Activated naive CD4-positive, alpha-beta T cell treated with anti-CD3 and anti-CD28 coated beads, Interleukin-2, amount 50 U/mL, for 72 hours (primary cell): ENCODE results near the gene CAMTA1. TPM values are rescaled to one million over a fixed set of nuclear protein-coding genes. Genes with fewer than 3 reads are reported as not detected.

Source experiments
- ATAC-seq, 2 donors: fragments of 150-1000 bp; cut with Tn5 transposase; 2 replicates each; pipeline ENCODE4 v1.10.0; 2021; ENCODE audit warnings: mild to moderate bottlenecking in 2 of 2, moderate library complexity in 2 of 2
- DNase-seq, 2 donors: peaks; one replicate each; pipeline ENCODE4 v3.0.0; 2021 to 2022; ENCODE audit warnings: low spot score in 2 of 2
- H3K27ac Mint-ChIP-seq, 2 donors: one replicate each; pipeline ENCODE4 v1.8.0; 2022; ENCODE audit warnings: mild to moderate bottlenecking in 2 of 2, mixed read lengths in 2 of 2
- H3K36me3 Mint-ChIP-seq, 2 donors: one replicate each; pipeline ENCODE4 v1.8.0; 2022; ENCODE audit warnings: mixed read lengths in 2 of 2
- H3K9me3 Mint-ChIP-seq, 2 donors: one replicate each; pipeline ENCODE4 v1.8.0; 2022; ENCODE audit warnings: mixed read lengths in 2 of 2
- total RNA-seq, 2 donors: library from RNA; stranded (reverse); gene quantifications; one replicate each; pipeline ENCODE4 v1.2.3, GENCODE V29; 2022

CAMTA1 gene
- total RNA-seq, 2 donors from 2014 or later = 50.4 to 76.4 TPM

DNA sequence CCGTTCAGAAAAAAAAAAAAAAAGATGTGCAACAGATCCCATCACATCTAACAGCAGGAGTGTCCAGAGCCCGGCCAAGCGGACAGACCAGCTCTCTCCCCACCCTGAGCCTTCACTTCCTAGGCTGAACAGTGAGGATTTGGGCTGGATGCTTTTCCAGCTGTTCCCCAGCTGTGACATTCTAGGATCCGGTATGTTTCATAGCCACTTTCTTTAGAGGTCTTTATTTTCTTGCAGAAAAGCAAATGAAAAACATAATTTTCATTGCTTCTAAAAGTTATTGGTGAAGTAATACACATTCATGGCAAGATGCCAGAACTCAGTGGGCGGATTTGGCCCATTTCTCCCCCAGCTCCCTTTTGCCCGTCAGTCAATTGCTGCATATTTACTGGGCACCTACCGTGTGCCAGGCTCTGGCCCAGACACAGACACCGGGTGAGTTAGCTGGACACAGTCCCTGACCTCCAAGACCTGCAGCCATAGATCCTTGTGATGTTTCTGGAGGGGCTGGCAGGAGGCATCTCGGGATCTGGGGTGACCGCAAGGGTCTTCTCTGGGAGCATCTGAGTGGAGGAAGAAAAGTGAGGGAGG lies 772.1 kb downstream of the CAMTA1 start:
- ATAC-seq = no peak
- Mint-ChIP-seq H3K36me3 (no peaks in the 10 kb centered on the region), H3K27ac (no peak overlapping the region), H3K9me3 (no peaks in the 10 kb centered on the region)
- no peak for DNase-seq

- ATAC-seq = no peak
- Mint-ChIP-seq H3K27ac (no peak overlapping the region), H3K9me3 (no peaks in the 10 kb centered on the region), H3K36me3 (no peaks in the 10 kb centered on the region)
- DNase-seq = no peak
These were observed 772.8 kb downstream of the CAMTA1 start for GRCh38 chr1:7558041-7558461.

DNA sequence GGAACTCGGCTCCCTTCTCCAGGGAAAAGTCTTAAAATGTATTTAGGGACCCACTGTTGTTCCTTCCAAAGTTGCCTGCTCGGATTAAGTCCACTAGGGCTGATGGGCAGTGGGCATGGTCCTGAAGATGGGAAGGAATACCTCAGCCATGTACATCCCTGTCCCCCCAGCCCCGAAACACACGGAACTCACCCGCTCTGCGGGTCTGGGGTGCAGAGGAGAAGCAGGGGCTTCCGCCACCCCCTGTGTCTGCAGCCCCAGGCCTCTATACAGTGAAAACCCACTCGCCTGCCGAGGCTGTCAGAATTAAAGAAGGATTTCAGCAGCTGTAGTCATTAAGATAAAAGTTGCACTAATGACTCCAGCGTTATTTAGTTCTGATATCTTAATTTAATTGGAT lies 773.2 kb downstream of the CAMTA1 start:
- no peak for ATAC-seq
- H3K36me3 Mint-ChIP-seq = no peaks in the 10 kb centered on the region
- no peak overlapping the region for H3K27ac Mint-ChIP-seq
- H3K9me3 Mint-ChIP-seq = no peaks in the 10 kb centered on the region
- DNase-seq = no peak

DNA sequence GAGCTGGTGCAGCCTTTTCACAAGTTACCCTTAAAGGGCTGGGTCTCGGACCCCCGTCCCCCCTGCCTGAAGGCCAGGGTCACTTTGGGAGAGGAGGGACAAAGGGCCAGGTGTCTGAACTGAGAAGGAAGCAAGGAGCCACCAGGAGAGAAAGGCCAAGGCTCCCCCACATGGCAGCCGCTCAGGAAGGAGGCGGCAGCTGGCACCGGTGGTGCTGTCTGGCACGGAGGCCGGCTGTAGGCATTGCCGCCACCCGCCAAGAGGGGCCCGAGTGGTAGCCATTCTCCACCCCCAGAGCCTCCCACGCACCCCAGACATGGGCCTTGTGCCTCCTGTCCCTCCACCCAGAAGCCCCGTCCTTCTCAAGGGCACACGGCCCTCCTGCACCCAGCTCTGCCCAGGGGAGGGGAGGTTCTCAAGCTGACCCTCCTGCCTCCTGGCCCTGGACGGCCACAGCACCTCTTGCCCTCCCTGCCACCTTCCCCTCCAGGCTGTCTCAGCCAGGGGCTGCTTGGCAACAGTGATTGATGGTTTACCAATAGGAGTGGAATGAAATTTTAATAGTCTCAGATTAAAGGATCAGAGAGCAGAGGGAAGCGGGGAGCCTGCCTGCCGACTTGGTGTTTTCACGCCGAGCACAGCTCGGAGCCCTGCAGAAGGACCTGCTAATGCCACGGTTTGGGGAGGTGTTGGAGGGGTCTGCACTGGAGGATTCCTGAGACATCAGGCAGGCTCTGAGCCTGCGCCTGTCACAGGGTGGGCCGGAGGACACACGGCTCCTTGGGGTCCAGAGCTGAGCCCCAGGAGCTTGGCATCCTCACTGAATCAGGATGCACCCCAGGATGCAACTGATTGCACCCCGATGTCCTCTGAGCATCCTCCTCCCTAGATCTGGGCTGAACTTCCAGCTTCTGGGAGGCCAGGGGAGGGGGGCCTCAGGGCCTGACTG lies 773.9 kb downstream of the CAMTA1 start:
- Mint-ChIP-seq H3K36me3 (no peaks in the 10 kb centered on the region), H3K9me3 (no peaks in the 10 kb centered on the region), H3K27ac (no peak overlapping the region)
- ATAC-seq = no peak
- no peak for DNase-seq

DNA sequence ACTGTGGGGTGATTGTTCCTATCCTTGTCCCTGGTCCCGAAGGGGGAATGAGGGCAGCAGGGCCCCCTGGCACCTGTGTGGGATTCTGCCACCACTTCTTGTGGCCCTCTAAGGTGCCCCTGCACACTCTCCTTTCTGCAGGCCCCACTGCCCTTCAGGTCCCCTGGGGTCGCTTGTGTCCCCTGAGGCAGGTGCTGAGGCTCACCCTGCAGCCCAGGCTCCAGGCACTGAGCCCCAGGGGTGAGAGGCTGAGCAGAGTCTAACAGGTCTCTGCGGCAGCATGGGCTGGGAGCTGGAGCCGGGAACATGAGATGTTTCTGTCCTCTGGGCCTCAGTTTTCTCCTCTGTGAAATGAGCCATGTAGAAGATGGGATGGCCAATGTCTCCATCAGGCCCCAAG lies 774.9 kb downstream of the CAMTA1 start:
- DNase-seq = no peak
- Mint-ChIP-seq H3K9me3 (no peaks in the 10 kb centered on the region), H3K27ac (no peak overlapping the region), H3K36me3 (no peaks in the 10 kb centered on the region)
- no peak for ATAC-seq

GRCh38 chr1:7560601-7561181 lies 775.4 kb downstream of the CAMTA1 start:
- no peak for ATAC-seq
- H3K9me3 Mint-ChIP-seq = no peaks in the 10 kb centered on the region
- no peaks in the 10 kb centered on the region for H3K36me3 Mint-ChIP-seq
- no peak overlapping the region for H3K27ac Mint-ChIP-seq
- DNase-seq = no peak

- H3K9me3 Mint-ChIP-seq = no peaks in the 10 kb centered on the region
- no peaks in the 10 kb centered on the region for H3K36me3 Mint-ChIP-seq
- H3K27ac Mint-ChIP-seq = no peak overlapping the region
- ATAC-seq (peak; percentile 39 to 78), DNase-seq (no peak)
These were observed 776.2 kb downstream of the CAMTA1 start for GRCh38 chr1:7561331-7561921.

DNA sequence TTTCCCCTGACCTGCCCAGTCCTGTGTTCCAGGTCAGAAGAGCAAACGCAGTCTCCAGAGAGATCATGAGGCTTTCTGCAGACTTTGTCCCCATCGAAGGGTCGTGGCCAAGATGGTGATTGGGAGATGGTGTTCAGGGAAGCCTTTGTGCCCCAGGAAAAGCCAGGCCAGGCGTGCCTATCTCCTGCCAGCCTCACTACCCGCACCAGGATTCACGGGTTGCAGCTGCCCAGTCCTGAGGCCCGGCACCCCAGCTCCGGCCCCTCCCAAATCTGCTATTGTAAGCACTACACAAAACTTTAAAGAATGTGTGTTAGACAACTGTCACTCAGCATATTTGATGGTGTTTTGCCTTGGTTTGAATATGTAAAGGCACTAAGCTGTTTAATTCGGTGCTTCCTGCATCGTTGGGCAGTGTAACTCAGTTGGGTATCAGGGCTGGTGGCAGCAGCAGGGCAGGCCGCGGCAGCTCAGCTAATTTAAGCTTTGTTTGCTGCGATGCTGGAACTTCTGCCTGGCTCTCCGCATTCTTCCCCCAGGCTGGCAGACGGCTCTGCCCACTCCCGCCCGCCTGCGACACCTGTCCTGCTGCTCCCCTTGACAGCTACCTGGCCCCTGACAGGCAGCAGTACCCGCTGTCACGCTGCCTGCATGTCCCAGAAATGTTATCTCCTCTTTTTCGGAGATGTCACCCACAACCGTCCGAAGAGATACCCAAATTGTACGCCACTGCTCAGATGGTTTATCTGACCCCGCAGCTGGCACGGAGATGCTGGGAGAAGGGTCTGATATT lies 776.9 kb downstream of the CAMTA1 start:
- no peak for ATAC-seq
- no peaks in the 10 kb centered on the region for H3K36me3 Mint-ChIP-seq
- no peak for DNase-seq
- no peaks in the 10 kb centered on the region for H3K9me3 Mint-ChIP-seq
- no peak overlapping the region for H3K27ac Mint-ChIP-seq

- DNase-seq (no peak), ATAC-seq (no peak)
- H3K27ac Mint-ChIP-seq = no peak overlapping the region
- H3K9me3 Mint-ChIP-seq = no peaks in the 10 kb centered on the region
- H3K36me3 Mint-ChIP-seq = no peaks in the 10 kb centered on the region
These were observed 777.7 kb downstream of the CAMTA1 start for GRCh38 chr1:7562729-7563605.

DNA sequence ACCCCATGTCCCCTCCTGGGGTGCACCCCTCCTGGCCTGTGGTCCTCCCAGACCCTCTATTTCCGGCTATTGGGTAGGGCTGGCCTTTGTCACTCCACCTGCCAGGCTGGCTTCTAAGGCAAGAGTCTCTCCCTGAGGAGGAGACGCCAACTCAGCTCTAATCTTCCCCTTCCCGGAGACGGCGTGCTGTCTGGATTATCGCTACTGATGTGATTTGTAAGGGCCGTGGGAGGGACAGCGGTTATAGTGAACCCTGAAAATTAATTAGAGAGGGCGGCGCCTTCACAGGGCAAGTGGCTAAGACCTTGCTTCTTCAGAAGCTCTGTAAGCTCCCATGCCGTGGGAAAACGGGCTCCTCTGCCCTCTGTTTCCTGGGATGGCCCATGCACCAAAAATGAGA lies 778.9 kb downstream of the CAMTA1 start:
- H3K27ac Mint-ChIP-seq = no peak overlapping the region
- ATAC-seq = no peak
- H3K9me3 Mint-ChIP-seq = no peaks in the 10 kb centered on the region
- no peaks in the 10 kb centered on the region for H3K36me3 Mint-ChIP-seq
- no peak for DNase-seq

GRCh38 chr1:7565099-7565750 lies 780.0 kb downstream of the CAMTA1 start:
- Mint-ChIP-seq H3K36me3 (no peaks in the 10 kb centered on the region), H3K9me3 (no peaks in the 10 kb centered on the region), H3K27ac (no peak overlapping the region)
- no peak for ATAC-seq
- no peak for DNase-seq

- Mint-ChIP-seq H3K27ac (peak overlapping the region in 1 of 2 donors; percentile 37), H3K9me3 (no peaks in the 10 kb centered on the region), H3K36me3 (no peaks in the 10 kb centered on the region)
- ATAC-seq = no peak
- DNase-seq = no peak
These were observed 781.4 kb downstream of the CAMTA1 start for GRCh38 chr1:7566417-7567375.

DNA sequence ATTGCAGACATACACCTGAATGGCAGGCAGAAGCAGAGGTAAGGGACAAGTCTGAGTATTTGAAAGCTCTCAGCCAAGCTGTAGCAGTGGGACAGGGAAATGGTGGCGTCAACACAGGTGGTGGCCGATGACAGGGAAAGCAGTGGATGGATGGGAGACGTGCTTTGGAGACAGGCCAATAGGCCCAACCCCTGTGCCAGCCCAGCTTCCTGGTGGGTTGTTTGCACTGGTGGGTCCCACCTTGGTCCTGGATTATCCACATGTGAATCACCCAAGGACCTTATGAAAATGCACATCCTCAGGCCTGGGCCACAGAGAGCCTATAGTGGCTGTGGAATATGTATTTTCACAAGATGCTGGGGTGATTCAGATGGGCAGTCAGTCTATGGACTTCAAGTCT lies 782.1 kb downstream of the CAMTA1 start:
- DNase-seq (no peak), ATAC-seq (no peak)
- Mint-ChIP-seq H3K27ac (no peak overlapping the region), H3K36me3 (no peaks in the 10 kb centered on the region), H3K9me3 (no peaks in the 10 kb centered on the region)

GRCh38 chr1:7568053-7568452 lies 782.8 kb downstream of the CAMTA1 start:
- DNase-seq (no peak), ATAC-seq (no peak)
- H3K9me3 Mint-ChIP-seq = no peaks in the 10 kb centered on the region
- no peak overlapping the region for H3K27ac Mint-ChIP-seq
- H3K36me3 Mint-ChIP-seq = no peaks in the 10 kb centered on the region
